NAMALWA (cell line): ENCODE measurements around the gene FGD2.
"Not testable (repeated sequence)": the region's sequence is repeated elsewhere in the genome, so short reads cannot be mapped to it uniquely, and the experiment has no call there.

Source experiments
- DNase-seq: peaks from one replicate; pipeline ENCODE4 v3.0.0-alpha.2; 2015; ENCODE audit warnings: low spot score

The FGD2 gene

GRCh38 chr6:37039958-37040357, 34.5 kb downstream of the FGD2 start:
- no peak for DNase-seq

GRCh38 chr6:37041521-37041920, 36.1 kb downstream of the FGD2 start:
- no peak for DNase-seq

- no peak for DNase-seq
These were observed 36.7 kb downstream of the FGD2 start for GRCh38 chr6:37042150-37042549.

- DNase-seq = not testable (repeated sequence)
These were observed 37.6 kb downstream of the FGD2 start for GRCh38 chr6:37043091-37043490.

DNA sequence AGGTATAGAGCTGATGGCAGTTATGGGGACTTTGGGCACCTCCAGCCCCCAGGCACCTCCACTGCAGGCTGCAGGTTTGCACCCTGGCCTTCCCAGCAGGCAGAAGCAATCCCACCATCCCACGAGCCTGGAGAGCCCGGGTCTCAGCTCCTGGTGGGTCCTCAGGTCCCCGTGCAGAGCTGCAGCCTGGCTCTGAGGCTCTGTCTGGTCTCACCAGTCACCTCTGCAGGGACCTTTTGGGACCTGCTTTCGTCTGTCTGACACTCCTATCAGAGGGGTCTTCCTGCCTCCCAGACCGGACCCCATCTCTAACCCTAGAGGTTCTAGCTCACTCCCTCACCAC, 41.9 kb downstream of the FGD2 start:
- DNase-seq = no peak

DNA sequence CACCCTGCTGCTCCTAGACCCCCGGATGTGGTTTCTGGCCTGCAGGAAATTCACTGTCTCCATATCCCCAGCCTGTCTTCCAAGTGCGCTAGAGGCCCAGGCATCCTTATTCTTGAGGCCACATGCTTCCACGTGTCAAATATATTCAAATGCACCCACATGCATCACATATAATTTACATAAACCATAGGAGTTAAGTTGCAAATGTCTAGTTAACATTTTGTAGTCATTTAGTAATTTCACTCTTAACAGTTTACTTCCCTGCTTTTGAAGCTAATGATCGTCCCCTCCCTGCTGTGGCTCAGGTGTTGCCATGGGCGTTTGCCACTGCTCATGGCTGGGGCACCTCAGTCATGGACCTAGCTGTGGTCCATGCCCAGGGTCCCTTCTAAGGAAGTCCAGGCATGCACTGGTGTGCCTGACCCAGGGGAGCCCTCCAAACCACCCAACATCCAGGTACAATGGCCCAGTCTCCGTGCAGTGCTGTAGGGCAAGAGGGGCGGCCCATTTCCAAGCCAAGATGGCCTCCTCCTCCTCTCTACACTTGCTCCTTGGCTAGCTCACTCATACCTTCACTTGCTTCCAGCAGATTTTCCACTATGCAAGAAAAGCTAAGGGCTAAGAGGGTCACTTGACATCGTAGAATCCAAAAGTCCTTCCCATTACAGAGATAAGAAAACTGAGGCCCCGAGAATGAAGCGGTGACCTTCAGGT, 42.4 kb downstream of the FGD2 start:
- peak; percentile 63 for DNase-seq

- no peak for DNase-seq
These were observed 43.0 kb downstream of the FGD2 start for GRCh38 chr6:37048403-37048850.

DNA sequence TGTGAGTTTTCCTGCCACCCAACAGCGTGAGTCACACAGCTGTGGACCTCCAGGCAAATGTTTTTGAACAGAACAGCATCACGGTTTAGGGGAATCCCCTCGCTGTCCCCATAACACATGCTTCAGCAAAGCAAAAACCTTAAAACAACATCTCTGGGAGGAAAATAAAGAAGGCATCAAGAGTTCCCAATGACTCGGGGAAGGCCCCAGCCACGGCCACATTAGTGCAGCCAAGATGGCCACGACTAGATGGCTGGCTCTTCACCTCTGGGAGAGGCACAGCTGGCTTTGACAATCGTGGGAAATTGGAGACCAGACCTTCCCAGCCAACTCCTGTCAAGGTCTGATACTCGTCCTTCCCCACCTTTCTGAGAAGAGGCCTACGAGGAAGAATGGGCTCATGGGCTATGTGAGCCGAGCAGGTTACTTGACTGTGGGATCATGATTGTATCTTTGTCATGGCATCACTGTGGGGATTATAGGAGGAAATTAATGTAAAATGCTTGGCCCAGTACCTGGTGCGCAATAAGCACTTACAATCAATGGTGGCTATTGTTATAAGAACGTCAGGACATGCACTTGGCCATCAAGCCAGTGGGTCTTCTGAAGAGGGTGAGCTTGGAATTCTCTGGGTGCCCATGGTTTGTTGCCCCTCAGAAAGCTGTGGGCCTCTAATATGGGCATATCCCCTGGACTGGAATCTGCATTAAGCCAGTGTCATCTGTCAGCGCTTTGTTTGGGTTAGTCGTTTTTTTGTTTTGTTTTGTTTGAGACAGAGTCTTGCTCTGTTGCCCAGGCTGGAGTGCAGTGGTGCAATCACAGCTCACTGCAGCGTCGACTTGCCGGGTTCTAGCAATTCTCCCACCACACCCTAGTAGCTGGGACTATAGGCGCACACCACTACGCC, 43.6 kb downstream of the FGD2 start:
- DNase-seq = peak; percentile 95

DNA sequence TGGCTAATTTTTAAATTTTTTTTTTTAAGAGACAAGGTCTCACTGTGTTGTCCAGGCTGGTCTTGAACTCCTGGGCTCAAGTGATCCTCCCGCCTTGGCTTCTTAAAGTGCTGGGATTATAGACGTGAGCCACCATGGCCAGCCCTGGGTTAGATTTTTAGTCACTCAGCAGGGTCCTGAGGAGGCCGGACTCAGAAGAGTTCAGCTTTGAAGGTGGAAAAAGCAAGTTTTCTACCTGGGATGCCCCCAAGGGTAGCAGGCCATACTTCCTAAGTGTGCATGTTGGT, 44.2 kb downstream of the FGD2 start:
- no peak for DNase-seq

- DNase-seq = peak; percentile 92
These were observed 44.8 kb downstream of the FGD2 start for GRCh38 chr6:37050045-37050853.

- no peak for DNase-seq
These were observed 45.3 kb downstream of the FGD2 start for GRCh38 chr6:37050854-37051137.

DNA sequence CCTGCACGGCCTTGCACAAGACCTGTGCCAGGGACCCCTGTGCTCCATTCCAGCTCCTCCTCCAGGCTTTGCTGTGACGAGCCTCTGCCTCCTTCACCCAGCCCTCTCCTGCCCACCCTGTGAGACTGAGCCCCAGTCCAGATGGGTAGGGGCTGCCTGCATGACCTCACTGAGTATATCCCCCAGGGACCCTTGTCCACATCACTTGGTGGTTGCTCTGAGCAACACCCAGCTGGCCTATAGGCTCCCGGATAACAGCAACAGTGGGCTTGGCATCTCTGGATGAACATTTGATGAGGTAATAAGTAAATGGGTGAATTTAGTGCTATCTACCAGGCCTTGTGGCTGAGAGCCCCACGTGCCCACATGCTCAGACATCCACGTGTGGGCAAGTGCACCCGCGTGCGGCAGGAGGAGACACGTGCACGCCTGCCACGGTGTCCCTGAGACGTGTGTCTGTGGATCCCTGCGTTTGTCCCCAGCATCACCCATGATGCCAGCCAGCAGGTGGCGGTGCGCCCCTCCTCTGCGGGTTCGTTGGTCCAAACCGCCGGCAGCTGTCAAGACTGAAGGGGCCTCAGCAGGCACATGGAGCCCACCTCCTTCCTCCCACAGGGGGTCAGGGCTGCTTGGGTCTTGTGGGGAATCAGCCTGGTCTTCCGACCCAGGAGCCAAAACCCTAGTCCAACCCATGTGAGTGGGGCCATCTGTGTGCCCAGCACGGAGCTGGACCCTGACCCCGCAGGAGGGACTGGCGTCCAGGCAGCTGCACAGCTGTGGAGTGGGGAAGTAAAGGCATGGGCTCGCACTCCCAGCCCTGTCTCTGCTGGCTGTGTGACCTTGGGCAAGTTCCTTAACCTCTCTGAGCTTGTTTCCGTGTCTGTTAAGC, 45.9 kb downstream of the FGD2 start:
- DNase-seq = peak; percentile 95

GRCh38 chr6:37052027-37052628, 46.7 kb downstream of the FGD2 start:
- DNase-seq = peak; percentile 51

GRCh38 chr6:37053683-37054082, 48.2 kb downstream of the FGD2 start:
- no peak for DNase-seq

DNA sequence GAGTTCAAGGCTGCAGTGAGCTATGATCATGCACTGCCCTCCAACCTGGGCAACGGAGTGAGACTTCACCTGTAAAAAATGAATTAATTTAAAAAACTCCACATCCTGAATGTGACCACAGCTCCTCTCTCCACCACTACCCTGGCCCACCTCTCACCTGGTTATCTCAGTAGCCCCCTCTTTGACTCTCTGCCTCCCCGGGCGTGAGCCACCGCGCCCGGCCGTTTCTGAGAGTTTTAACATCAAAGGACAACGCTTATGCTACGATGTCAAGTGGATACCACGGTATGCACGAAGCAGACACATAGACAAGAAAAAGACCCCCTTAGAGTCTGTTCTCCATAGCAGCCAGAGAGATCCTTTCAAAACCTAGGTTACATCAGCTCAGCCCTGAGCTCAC, 48.7 kb downstream of the FGD2 start:
- DNase-seq = no peak

- no peak for DNase-seq
These were observed 49.1 kb downstream of the FGD2 start for GRCh38 chr6:37054580-37054979.

- no peak for DNase-seq
These were observed 50.6 kb downstream of the FGD2 start for GRCh38 chr6:37056112-37056403.

DNA sequence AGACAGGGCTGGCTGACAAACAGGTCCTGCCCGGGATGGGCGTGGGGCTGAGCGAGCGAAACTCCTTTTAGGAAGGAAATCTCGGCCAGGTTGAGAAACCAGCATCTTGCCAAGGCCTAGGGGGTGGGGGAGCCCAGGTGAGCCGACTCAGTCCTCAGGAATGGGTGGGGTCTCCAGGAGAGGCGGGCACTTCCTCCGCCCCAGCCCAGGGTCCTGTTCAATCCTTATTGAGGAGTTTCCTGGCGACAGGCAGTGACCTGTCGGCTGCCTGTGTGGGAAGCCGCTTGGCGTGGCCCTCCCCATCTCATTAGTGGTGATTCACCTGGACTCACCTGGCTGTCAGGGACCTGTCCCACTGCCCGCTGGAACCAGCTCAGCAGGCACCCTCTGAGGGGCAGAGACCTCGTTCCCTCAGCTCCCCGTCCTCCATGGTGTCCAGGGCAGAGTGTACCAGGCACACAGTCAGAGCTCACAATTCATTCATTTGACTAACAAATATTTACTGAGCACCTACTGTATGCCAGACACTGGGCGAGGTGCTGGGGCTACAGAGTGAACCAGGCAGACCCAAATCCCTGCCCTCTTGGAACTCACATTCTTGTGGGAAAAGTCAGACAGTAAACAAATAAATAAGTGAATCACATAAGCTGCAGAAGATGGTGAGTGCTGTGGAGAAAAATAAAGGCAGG, 51.1 kb downstream of the FGD2 start:
- no peak for DNase-seq

DNA sequence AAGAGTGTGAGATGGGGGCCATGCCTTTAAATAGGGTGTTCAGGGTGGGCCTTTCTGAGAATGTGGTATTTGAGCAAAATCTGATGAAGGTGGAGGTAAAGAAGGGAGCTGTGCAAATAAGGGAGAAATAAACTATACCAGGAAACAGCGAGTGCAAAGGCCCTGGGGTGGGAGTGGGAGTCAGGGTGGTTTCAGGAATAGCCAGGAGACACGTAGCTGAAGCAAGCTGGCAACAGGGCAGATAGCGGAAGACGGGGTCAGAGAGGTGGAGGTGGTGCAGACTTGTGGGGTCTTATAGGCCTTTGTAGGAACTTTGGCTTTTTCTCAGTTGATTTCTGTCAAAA, 51.6 kb downstream of the FGD2 start:
- no peak for DNase-seq

DNA sequence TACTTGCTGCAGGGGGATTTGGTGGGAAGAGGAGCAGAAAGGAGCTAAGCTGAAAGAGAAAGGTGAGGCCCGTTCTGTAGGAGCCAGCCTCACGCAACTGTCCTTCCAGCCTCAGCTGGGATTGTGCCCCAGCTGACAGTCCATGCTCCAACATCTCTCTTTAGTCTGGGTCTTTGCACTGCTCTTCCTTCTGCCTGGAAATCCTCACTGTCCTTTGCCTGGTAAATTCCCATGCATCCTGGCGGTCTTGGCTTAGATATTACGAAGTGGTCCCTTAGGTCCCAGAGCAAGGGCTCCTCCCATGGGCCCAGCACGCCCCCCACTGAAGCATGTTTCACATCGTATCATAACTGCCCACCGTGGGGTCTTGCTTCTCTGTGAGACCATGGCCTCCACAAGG, 52.2 kb downstream of the FGD2 start:
- DNase-seq = no peak

DNA sequence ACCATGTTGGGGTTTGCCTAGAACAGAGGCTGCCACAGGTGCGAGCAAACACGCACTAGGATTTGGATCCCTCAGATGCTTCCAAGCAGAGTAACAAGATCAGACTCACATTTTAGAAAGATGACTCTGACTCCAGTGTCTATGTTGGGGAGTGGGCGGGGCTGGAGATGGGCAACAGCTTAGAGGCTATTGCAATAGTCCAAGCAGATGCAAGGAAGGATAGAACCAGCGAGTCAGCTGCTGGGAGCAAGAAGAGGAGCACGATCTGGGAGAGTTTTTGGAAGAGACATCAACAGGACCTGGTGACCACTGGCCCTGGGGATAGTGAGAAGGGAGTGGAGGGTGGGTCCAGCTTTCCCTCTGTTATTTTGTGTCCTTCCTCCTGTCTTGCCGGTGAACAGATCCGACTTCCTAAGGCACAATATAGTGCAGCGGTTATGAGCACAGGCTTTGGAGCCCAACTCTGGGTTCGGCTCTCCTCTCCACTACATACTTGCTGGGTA, 52.7 kb downstream of the FGD2 start:
- no peak for DNase-seq
